ENCODE measurements around the gene VPS36. TPM values are rescaled to one million over a fixed set of nuclear protein-coding genes. Genes with fewer than 3 reads are reported as not detected.

VPS36 gene
- total RNA-seq, 1 donor from 2014 or later = 45.0 TPM

GRCh38 chr13:52461265-52461664 is 10.8 kb upstream of the VPS36 start:
- TF ChIP-seq CTCF (IDR thresholded peaks at IDR 0.05) = no peak
- intact Hi-C loops (cut with DNase I) = no loop called here
- Histone ChIP-seq H3K4me3 (no peak overlapping the region), H3K9me3 (no peaks in the 10 kb centered on the region), H3K27ac (no peak overlapping the region), H3K4me1 (peaks cover 2% of the 10 kb centered on the region), H3K36me3 (peaks cover 58% of the 10 kb centered on the region), H3K27me3 (ENCODE audit: low read depth) (no peaks in the 10 kb centered on the region)
- DNase-seq = no peak
- ATAC-seq = no peak

GRCh38 chr13:52459668-52460067 is 9.2 kb upstream of the VPS36 start:
- no peak overlapping the region for H3K27ac ChIP-seq
- no peak for ATAC-seq
- H3K9me3 ChIP-seq = no peaks in the 10 kb centered on the region
- H3K4me1 ChIP-seq = peaks cover 6% of the 10 kb centered on the region
- peaks cover 42% of the 10 kb centered on the region for H3K36me3 ChIP-seq
- no peak for TF ChIP-seq CTCF (IDR thresholded peaks at IDR 0.05)
- H3K27me3 ChIP-seq (ENCODE audit: low read depth) = no peaks in the 10 kb centered on the region
- no peak overlapping the region for H3K4me3 ChIP-seq
- no peak for DNase-seq
- intact Hi-C loops (cut with DNase I) = no loop called here

- ATAC-seq (peak; percentile 73 to 75), DNase-seq (peak; percentile 83)
- Histone ChIP-seq H3K27ac (peak overlapping the region; percentile 95), H3K36me3 (peaks cover 3% of the 10 kb centered on the region), H3K9me3 (no peaks in the 10 kb centered on the region), H3K4me1 (peaks cover 16% of the 10 kb centered on the region), H3K4me3 (peak overlapping the region; percentile 69), H3K27me3 (ENCODE audit: low read depth) (no peaks in the 10 kb centered on the region)
- no peak for TF ChIP-seq CTCF (IDR thresholded peaks at IDR 0.05)
- intact Hi-C loops (cut with DNase I) = no loop called here
These were observed 5.2 kb upstream of the VPS36 start for GRCh38 chr13:52455677-52456041.

- peak; percentile 95 to 96 for ATAC-seq
- H3K9me3 ChIP-seq = no peaks in the 10 kb centered on the region
- H3K27ac ChIP-seq = peak within 1 kb of the TSS; percentile 95
- peak; percentile 97 for DNase-seq
- peak within 1 kb of the TSS; percentile 69 for H3K4me3 ChIP-seq
- intact Hi-C loops (cut with DNase I) = no loop called here
- no peaks in the 10 kb centered on the region for H3K36me3 ChIP-seq
- peaks cover 17% of the 10 kb centered on the region for H3K4me1 ChIP-seq
- TF ChIP-seq CTCF (IDR thresholded peaks at IDR 0.05) = no peak
- no peaks in the 10 kb centered on the region for H3K27me3 ChIP-seq (ENCODE audit: low read depth)
These were observed 4.6 kb upstream of the VPS36 start, which contains the start of gene CKAP2 for GRCh38 chr13:52454820-52455676. Gene CKAP2, plus strand, starts transcription at chr13:52455478. Its CDS starts 79 bp downstream, at chr13:52455557.

- ATAC-seq = no peak
- Histone ChIP-seq H3K27ac (peak overlapping the region; percentile 95), H3K9me3 (no peaks in the 10 kb centered on the region), H3K27me3 (ENCODE audit: low read depth) (no peaks in the 10 kb centered on the region), H3K36me3 (no peaks in the 10 kb centered on the region), H3K4me3 (peak overlapping the region; percentile 69), H3K4me1 (peaks cover 18% of the 10 kb centered on the region)
- intact Hi-C loops (cut with DNase I) = no loop called here
- no peak for TF ChIP-seq CTCF (IDR thresholded peaks at IDR 0.05)
- DNase-seq = no peak
These were observed 4.0 kb upstream of the VPS36 start for GRCh38 chr13:52454459-52454819.
